MV-4-11 (cell line): ENCODE data around the gene FBXO9.

ENCODE experiments used
- DNase-seq: peaks from one replicate; lab custom pipeline; 2025; lab: John Stamatoyannopoulos, UW

Gene FBXO9

GRCh38 chr6:53136000-53136609, 70.9 kb downstream of the FBXO9 start:
- no peak for DNase-seq

- peak; percentile 76 for DNase-seq
These were observed 74.7 kb downstream of the FBXO9 start for GRCh38 chr6:53139841-53140413.

- no peak for DNase-seq
These were observed 77.6 kb downstream of the FBXO9 start for GRCh38 chr6:53142810-53143209.

GRCh38 chr6:53143710-53144109, 78.5 kb downstream of the FBXO9 start:
- no peak for DNase-seq

- no peak for DNase-seq
These were observed 79.6 kb downstream of the FBXO9 start for GRCh38 chr6:53144802-53145201.

- DNase-seq, result no peak
These were observed 83.5 kb downstream of the FBXO9 start, which contains the start of gene GCM1 for GRCh38 chr6:53148684-53149083. GCM1 (minus strand) TSS chr6:53148841; CDS start chr6:53145632, 3,209 bp downstream.
